Brain microvascular endothelial cell (primary cell): Measurements from ENCODE around the gene BMX.

ENCODE experiments used
- DNase-seq: peaks from one replicate; pipeline ENCODE4 v3.0.0-alpha.2; 2020
- H3K27ac ChIP-seq: fragments of 250-450 bp; sonication (Bioruptor Pico); 2 replicates; pipeline ENCODE4 v1.5.1; 2020; ENCODE audit warnings: mild to moderate bottlenecking, moderate library complexity
- H3K27me3 ChIP-seq: fragments of 250-450 bp; sonication (Bioruptor Pico); replicated peaks from 2 replicates; pipeline ENCODE4 v1.5.1; 2020; ENCODE audit warnings: mild to moderate bottlenecking
- H3K36me3 ChIP-seq: fragments of 250-450 bp; sonication (Bioruptor Pico); replicated peaks from 2 replicates; pipeline ENCODE4 v1.5.1; 2020; ENCODE audit warnings: mild to moderate bottlenecking
- H3K4me3 ChIP-seq: 2 replicates; pipeline ENCODE4 v1.5.1; 2011; ENCODE audit warnings: low read depth, mild to moderate bottlenecking, control low read depth, low read length, moderate library complexity
- CTCF ChIP-seq: IDR thresholded peaks from 2 replicates; pipeline ENCODE4 v1.5.1; 2011; ENCODE audit warnings: low read depth, mild to moderate bottlenecking, moderate library complexity, low read length, control low read depth, inconsistent platforms; ENCODE audit errors: missing control alignments
- in situ Hi-C: cut with HindIII; loops from 2 replicates; pipeline ENCODE4 v1.10.0; 2017; ENCODE audit warnings: low sequenced_read_pairs, low pct_ligation_motif_present

Gene BMX

DNA sequence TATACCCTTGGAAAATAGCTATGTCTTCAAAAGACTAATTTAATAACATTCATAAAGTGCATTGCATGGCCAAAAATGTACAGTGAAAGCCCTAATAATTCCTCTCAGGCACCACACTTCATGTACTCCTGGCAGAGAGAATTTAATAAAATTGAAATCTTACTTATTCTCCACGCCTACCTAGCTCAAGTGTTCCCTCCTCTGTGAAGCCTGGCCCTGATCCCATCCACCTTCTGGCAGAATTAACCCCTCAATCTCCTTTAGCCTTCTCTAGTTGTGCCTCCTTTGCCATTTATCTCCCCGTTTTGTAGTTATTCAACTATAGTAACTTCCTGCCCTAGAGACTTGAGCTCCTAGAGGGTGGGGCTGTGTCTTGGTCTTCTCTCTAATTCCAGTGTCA is 73.4 kb downstream of the BMX start:
- DNase-seq: no peak
- no peak for TF ChIP-seq CTCF
- no peak overlapping the region for H3K4me3 ChIP-seq
- in situ Hi-C loops: no loop called here
- no peak overlapping the region for H3K27ac ChIP-seq
- no peaks in the 10 kb centered on the region for H3K27me3 ChIP-seq
- H3K36me3 ChIP-seq: no peaks in the 10 kb centered on the region

GRCh38 chrX:15576019-15576418 is 75.4 kb downstream of the BMX start:
- no peak for TF ChIP-seq CTCF
- in situ Hi-C loops: no loop called here
- H3K27me3 ChIP-seq: no peaks in the 10 kb centered on the region

GRCh38 chrX:15579778-15580747 is 79.5 kb downstream of the BMX start:
- in situ Hi-C loops: no loop called here
- no peaks in the 10 kb centered on the region for H3K36me3 ChIP-seq
- peak; percentile 24 for DNase-seq
- H3K4me3 ChIP-seq: no peak overlapping the region
- no peak overlapping the region for H3K27ac ChIP-seq
- H3K27me3 ChIP-seq: no peaks in the 10 kb centered on the region
- TF ChIP-seq CTCF: no peak

More at GRCh38 chrX:15576019-15576418, 75.4 kb downstream of the BMX start:
- H3K27ac ChIP-seq: no peak overlapping the region
- H3K4me3 ChIP-seq: no peak overlapping the region
- no peak for DNase-seq
- H3K36me3 ChIP-seq: no peaks in the 10 kb centered on the region

DNA sequence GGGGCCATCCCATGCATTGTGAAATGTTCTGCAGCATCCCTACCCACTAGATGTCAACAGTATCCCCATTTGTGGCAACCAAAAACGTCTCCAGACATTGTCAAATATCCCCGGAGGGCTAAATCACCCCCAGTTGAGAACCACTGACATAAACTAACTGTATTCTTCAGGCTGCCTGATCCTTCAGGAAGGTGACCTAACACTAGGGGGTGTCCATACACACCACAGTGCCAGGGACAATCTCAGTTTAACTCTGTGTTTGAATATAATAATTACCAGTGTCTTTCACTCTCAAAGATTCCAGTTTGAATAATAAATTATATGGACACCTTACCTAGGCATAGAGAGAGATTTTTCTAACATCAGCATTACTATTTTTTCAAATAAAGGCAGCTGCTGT is 93.8 kb downstream of the BMX start:
- TF ChIP-seq CTCF: peak; percentile 40
- in situ Hi-C loops: no loop called here
- no peak for DNase-seq
- H3K27me3 ChIP-seq: no peaks in the 10 kb centered on the region
- H3K27ac ChIP-seq: no peak overlapping the region
- no peak overlapping the region for H3K4me3 ChIP-seq
- no peaks in the 10 kb centered on the region for H3K36me3 ChIP-seq

DNA sequence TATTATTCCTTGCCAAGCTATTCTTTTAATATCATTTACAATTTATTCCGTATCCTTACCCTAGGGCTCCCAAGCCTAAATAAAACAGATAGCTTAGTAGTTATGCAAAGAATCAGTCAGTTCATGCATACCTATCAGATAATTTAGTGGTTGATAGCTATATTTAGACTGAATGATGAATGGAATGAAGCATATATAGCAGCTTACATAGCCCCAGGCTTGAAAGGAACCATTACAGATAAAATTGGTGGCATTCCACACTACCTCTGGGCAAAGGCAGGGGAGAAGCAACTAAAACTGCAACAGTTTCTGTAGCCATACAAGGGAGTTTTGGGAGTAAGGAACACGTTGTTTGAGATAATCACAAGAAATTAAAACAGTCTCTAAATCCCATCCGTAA is 97.4 kb downstream of the BMX start:
- in situ Hi-C loops: no loop called here
- Histone ChIP-seq H3K27ac (no peak overlapping the region), H3K27me3 (no peaks in the 10 kb centered on the region), H3K4me3 (no peak overlapping the region), H3K36me3 (no peaks in the 10 kb centered on the region)
- no peak for DNase-seq
- TF ChIP-seq CTCF: no peak
